ENCODE measurements around the gene ATXN2. TPM values are rescaled to one million over a fixed set of nuclear protein-coding genes. Genes with fewer than 3 reads are reported as not detected.

Gene ATXN2
- polyA plus RNA-seq, 1 experiment = 19.1 TPM

DNA sequence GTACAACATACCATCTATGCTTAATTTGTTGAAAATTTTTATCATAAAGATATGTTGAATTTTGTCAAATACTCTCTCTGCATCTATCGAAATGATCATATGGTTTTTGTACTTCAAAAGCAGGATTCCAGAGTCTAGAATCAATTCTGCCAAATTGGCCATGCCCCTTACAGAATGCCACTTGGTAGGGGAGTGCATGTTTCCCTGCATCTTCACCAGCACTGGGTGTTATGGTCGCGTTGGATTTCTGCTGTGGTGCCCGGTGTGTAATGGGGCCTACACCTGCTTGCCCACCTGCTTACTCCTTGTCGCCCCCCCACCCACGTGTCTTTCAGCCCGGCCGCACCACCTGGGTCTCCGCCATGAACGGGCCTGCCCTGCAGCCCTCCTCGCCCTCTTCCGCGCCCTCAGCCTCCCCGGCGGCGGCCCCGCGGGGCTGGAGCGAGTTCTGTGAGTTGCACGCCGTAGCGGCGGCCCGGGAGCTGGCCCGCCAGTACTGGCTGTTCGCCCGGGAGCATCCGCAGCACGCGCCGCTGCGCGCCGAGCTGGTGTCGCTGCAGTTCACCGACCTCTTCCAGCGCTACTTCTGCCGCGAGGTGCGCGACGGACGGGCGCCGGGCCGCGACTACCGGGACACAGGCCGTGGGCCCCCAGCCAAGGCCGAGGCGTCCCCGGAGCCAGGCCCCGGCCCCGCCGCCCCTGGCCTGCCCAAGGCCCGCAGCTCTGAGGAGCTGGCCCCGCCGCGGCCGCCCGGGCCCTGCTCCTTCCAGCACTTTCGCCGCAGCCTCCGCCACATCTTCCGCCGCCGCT, 181.1 kb downstream of the ATXN2 start:
- no peak overlapping the region for H3K27ac ChIP-seq (ENCODE audit: low read depth, low read length)
- POLR2A ChIA-PET = no interaction called here
- CTCF ChIA-PET = no interaction called here
- no peak overlapping the region for H3K4me3 ChIP-seq (ENCODE audit: low read depth, low read length)
- H3K9me3 ChIP-seq (ENCODE audit: control insufficient read depth, insufficient read depth, low read length) = no peaks in the 10 kb centered on the region; the same call in 1 of the 2 replicates
- no peaks in the 10 kb centered on the region for H3K27me3 ChIP-seq (ENCODE audit: control insufficient read depth, insufficient read depth, low read length)
- no peak for DNase-seq (ENCODE audit: low read depth, low spot score)
- TF ChIP-seq, protein P1, sequence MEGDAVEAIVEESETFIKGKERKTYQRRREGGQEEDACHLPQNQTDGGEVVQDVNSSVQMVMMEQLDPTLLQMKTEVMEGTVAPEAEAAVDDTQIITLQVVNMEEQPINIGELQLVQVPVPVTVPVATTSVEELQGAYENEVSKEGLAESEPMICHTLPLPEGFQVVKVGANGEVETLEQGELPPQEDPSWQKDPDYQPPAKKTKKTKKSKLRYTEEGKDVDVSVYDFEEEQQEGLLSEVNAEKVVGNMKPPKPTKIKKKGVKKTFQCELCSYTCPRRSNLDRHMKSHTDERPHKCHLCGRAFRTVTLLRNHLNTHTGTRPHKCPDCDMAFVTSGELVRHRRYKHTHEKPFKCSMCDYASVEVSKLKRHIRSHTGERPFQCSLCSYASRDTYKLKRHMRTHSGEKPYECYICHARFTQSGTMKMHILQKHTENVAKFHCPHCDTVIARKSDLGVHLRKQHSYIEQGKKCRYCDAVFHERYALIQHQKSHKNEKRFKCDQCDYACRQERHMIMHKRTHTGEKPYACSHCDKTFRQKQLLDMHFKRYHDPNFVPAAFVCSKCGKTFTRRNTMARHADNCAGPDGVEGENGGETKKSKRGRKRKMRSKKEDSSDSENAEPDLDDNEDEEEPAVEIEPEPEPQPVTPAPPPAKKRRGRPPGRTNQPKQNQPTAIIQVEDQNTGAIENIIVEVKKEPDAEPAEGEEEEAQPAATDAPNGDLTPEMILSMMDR (IDR thresholded peaks at IDR 0.05; ENCODE audit: low read depth, low read length) = no peak

DNA sequence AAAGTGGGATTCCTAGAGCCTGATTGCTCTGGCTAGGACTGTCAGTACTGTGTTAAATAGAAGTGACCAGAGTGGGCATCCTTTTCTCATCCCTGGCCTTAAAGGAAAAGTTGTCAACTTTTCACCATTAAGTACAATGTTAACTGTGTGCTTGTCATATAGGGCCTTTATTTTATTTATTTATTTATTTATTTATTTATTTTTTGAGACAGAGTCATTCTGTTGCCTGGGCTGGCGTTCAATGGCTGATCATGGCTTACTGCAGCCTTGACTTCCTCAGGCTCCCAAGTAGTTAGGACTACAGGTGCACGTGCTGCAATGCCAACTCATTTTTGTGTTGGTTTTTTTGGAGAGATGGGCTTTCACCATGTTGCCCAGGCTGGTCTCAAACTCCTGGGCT, 181.8 kb downstream of the ATXN2 start:
- no peak overlapping the region for H3K27ac ChIP-seq (ENCODE audit: low read depth, low read length)
- TF ChIP-seq, protein P1 (IDR thresholded peaks at IDR 0.05; ENCODE audit: low read depth, low read length) = no peak
- CTCF ChIA-PET = no interaction called here
- H3K27me3 ChIP-seq (ENCODE audit: control insufficient read depth, insufficient read depth, low read length) = no peaks in the 10 kb centered on the region
- no peak overlapping the region for H3K4me3 ChIP-seq (ENCODE audit: low read depth, low read length)
- DNase-seq (ENCODE audit: low read depth, low spot score) = no peak
- H3K9me3 ChIP-seq (ENCODE audit: control insufficient read depth, insufficient read depth, low read length) = no peaks in the 10 kb centered on the region; the same call in 1 of the 2 replicates
- POLR2A ChIA-PET = interaction anchor here (0.6 kb wide), 1 partner anchor 1503 kb away, joined by 4 read pairs; no protein-coding TSS in a partner anchor

DNA sequence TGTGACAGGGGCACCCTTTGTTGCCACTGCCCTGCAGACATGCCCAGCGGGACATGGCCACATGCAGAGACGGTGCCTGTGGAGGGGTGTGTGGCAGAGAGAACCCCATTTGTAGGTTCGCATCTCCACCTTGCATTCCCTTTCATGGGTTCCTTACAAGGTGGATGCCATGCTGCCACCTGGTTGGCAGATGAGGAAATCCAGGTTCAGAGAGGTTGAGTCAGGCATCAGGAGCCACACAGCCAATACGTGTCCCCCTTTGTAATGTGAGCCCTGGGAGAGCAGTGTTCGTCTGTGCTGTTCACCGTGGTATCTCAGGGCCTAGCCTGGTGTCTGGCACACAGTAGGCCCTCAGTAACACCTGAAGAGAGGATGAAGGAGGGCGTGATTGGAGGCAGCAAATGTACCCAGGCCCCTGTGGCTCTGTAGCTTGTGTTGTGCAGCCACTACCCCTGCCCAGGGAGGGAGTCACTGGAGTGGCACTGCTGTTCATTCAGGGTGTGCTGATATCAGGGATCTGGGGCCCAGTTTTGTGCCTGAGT, 184.3 kb downstream of the ATXN2 start:
- no peak overlapping the region for H3K27ac ChIP-seq (ENCODE audit: low read depth, low read length)
- TF ChIP-seq, protein P1 (IDR thresholded peaks at IDR 0.05; ENCODE audit: low read depth, low read length) = no peak
- no peak for DNase-seq (ENCODE audit: low read depth, low spot score)
- ChIA-PET POLR2A (no interaction called here), CTCF (interaction anchor here (3.8 kb wide), 1 partner anchor 18 kb away, joined by 23 read pairs; no protein-coding TSS in a partner anchor)
- no peak overlapping the region for H3K4me3 ChIP-seq (ENCODE audit: low read depth, low read length)
- H3K9me3 ChIP-seq (ENCODE audit: control insufficient read depth, insufficient read depth, low read length) = no peaks in the 10 kb centered on the region; the same call in 1 of the 2 replicates
- H3K27me3 ChIP-seq (ENCODE audit: control insufficient read depth, insufficient read depth, low read length) = no peaks in the 10 kb centered on the region

DNA sequence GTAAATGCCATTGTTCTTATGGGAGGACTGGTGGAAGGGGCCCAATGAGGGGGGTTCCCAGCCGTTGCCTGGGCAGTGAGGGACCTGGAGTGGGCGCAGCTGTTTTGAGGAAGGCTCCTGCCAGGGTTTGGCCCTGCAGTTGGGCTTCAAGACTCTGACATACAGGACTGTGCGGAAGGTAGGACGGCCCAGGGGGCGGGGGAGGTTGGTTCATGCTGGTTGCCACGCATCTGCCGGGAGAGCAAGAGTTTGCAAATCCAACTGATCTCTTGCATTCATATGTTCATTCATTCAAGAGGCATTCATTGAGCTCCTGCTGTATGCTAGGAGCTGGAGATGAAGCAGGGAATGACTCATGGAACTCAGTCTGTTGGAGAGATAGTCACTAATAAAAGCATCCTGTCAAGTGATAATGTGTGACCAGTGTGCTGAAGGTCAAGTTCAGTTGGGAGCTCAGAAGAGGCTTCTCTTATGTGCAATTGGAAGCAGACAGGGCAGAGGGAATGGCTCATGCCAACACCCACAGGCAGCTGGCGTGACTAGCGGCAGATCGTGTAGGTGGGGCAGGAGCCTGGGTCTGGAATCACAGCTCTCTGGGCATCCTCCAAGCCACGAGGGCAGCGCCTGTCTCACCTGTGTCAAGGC, 185.6 kb downstream of the ATXN2 start:
- ChIA-PET CTCF (interaction anchor here (1.6 to 3.8 kb wide), 3 partner anchors 15 to 38 kb away, joined by 5 to 23 read pairs (median 22); no protein-coding TSS in a partner anchor), POLR2A (interaction anchor here (0.6 to 1.8 kb wide), 4 partner anchors 10 to 134 kb away, joined by 3 to 5 read pairs (median 4); no protein-coding TSS in a partner anchor)
- Histone ChIP-seq H3K9me3 (ENCODE audit: control insufficient read depth, insufficient read depth, low read length) (no peaks in the 10 kb centered on the region; the same call in 1 of the 2 replicates), H3K27ac (ENCODE audit: low read depth, low read length) (peak overlapping the region; percentile 61), H3K27me3 (ENCODE audit: control insufficient read depth, insufficient read depth, low read length) (no peaks in the 10 kb centered on the region), H3K4me3 (ENCODE audit: low read depth, low read length) (no peak overlapping the region)
- DNase-seq (ENCODE audit: low read depth, low spot score) = no peak
- TF ChIP-seq, protein P1 (IDR thresholded peaks at IDR 0.05; ENCODE audit: low read depth, low read length) = no peak

All from AG04450 (cell line).